Measurements from ENCODE around the gene SNX1. TPM values are rescaled to one million over a fixed set of nuclear protein-coding genes. Genes with fewer than 3 reads are reported as not detected.

The SNX1 gene
- total RNA-seq, 4 donors from 2014 or later: 74.5 to 178 (median 95.5) TPM

GRCh38 chr15:64130159-64130558 lies 34.4 kb downstream of the SNX1 start:
- DNase-seq: no peak
- intact Hi-C loops (cut with DNase I; ENCODE audit: low total_unique reads): no loop called here
- Histone ChIP-seq H3K36me3 (no peaks in the 10 kb centered on the region), H3K4me1 (no peaks in the 10 kb centered on the region), H3K27ac (no peak overlapping the region), H3K27me3 (no peaks in the 10 kb centered on the region), H3K4me3 (no peak overlapping the region), H3K9me3 (no peaks in the 10 kb centered on the region)
- TF ChIP-seq CTCF (IDR thresholded peaks at IDR 0.05) (no peak), POLR2A (IDR thresholded peaks at IDR 0.05) (no peak)

- DNase-seq: no peak
- Histone ChIP-seq H3K27me3 (no peaks in the 10 kb centered on the region), H3K27ac (no peak overlapping the region), H3K9me3 (no peaks in the 10 kb centered on the region), H3K36me3 (no peaks in the 10 kb centered on the region), H3K4me1 (no peaks in the 10 kb centered on the region), H3K4me3 (no peak overlapping the region)
- TF ChIP-seq CTCF (IDR thresholded peaks at IDR 0.05) (no peak), POLR2A (IDR thresholded peaks at IDR 0.05) (no peak)
- intact Hi-C loops (cut with DNase I; ENCODE audit: low total_unique reads): no loop called here
Observed at GRCh38 chr15:64131547-64131946, 35.8 kb downstream of the SNX1 start.

GRCh38 chr15:64132217-64132616 lies 36.4 kb downstream of the SNX1 start:
- Histone ChIP-seq H3K27ac (no peak overlapping the region), H3K36me3 (no peaks in the 10 kb centered on the region), H3K4me1 (no peaks in the 10 kb centered on the region), H3K9me3 (no peaks in the 10 kb centered on the region), H3K27me3 (no peaks in the 10 kb centered on the region), H3K4me3 (no peak overlapping the region)
- TF ChIP-seq POLR2A (IDR thresholded peaks at IDR 0.05): no peak
- no peak for TF ChIP-seq CTCF (IDR thresholded peaks at IDR 0.05)
- intact Hi-C loops (cut with DNase I; ENCODE audit: low total_unique reads): no loop called here
- no peak for DNase-seq

- Histone ChIP-seq H3K4me3 (no peak overlapping the region), H3K9me3 (no peaks in the 10 kb centered on the region), H3K36me3 (no peaks in the 10 kb centered on the region), H3K4me1 (no peaks in the 10 kb centered on the region), H3K27me3 (no peaks in the 10 kb centered on the region), H3K27ac (no peak overlapping the region)
- intact Hi-C loops (cut with DNase I; ENCODE audit: low total_unique reads): no loop called here
- no peak for DNase-seq
- TF ChIP-seq POLR2A (IDR thresholded peaks at IDR 0.05) (no peak), CTCF (IDR thresholded peaks at IDR 0.05) (no peak)
Observed at GRCh38 chr15:64133623-64134344, 38.0 kb downstream of the SNX1 start.

GRCh38 chr15:64134345-64134829 lies 38.6 kb downstream of the SNX1 start:
- no peak overlapping the region for H3K27ac ChIP-seq
- TF ChIP-seq CTCF (IDR thresholded peaks at IDR 0.05) (no peak), POLR2A (IDR thresholded peaks at IDR 0.05) (no peak)
- no peaks in the 10 kb centered on the region for H3K36me3 ChIP-seq
- no peak for DNase-seq
- no peaks in the 10 kb centered on the region for H3K4me1 ChIP-seq
- H3K4me3 ChIP-seq: no peak overlapping the region
- no peaks in the 10 kb centered on the region for H3K27me3 ChIP-seq
- intact Hi-C loops (cut with DNase I; ENCODE audit: low total_unique reads): no loop called here
- H3K9me3 ChIP-seq: no peaks in the 10 kb centered on the region

Data from uterus (tissue), 4 donors.